Upper lobe of left lung (tissue), 4 donors: ENCODE measurements around the gene RPS6KA5.

Experiments
- CTCF ChIP-seq, 6 experiments: fragments of 450-650 bp in 4 of 6; fragments of 200-600 bp in 2 of 6; sonication (generic) in 2 of 6; IDR thresholded peaks; one replicate each; pipeline ENCODE4 v1.5.1; 2016 to 2019; ENCODE audit warnings: antibody characterized with exemption in 6 of 6
- EP300 ChIP-seq, 4 donors: sonication (generic); formaldehyde crosslinking; IDR thresholded peaks; one replicate each; pipeline ENCODE4 v1.5.1; 2017; ENCODE audit warnings: antibody characterized with exemption in 4 of 4, control low read depth in 2 of 4
- POLR2A ChIP-seq, 4 donors: fragments of 450-650 bp; IDR thresholded peaks; one replicate each; pipeline ENCODE4 v1.5.1; 2016 to 2017; ENCODE audit warnings: antibody characterized with exemption in 4 of 4, mild to moderate bottlenecking in 2 of 4
- POLR2AphosphoS5 ChIP-seq, 2 donors: sonication (generic); formaldehyde crosslinking; IDR thresholded peaks; one replicate each; pipeline ENCODE4 v1.5.1; 2017; ENCODE audit warnings: antibody characterized with exemption in 2 of 2

- no peak for TF ChIP-seq CTCF (IDR thresholded peaks at IDR 0.05)
- TF ChIP-seq EP300 (IDR thresholded peaks at IDR 0.05), result no peak
- no peak for TF ChIP-seq POLR2AphosphoS5 (IDR thresholded peaks at IDR 0.05)
- TF ChIP-seq POLR2A (IDR thresholded peaks at IDR 0.05), result no peak
Observed at GRCh38 chr14:90846511-90846910, 213.9 kb downstream of the RPS6KA5 start.
